C4-2B (cell line): ENCODE results near the gene OR10J5.

ENCODE experiments used
- CTCF ChIP-seq: fragments of 450-650 bp; conservative IDR thresholded peaks from 2 replicates; pipeline ENCODE4 v1.5.1; 2017; ENCODE audit warnings: mild to moderate bottlenecking
- ZFX ChIP-seq: fragments of 450-650 bp; IDR thresholded peaks from 2 replicates; pipeline ENCODE4 v1.6.1; 2017

GRCh38 chr1:159560599-159560998, 24.8 kb upstream of the OR10J5 start:
- TF ChIP-seq CTCF (no peak), ZFX (no peak)
